Measurements from ENCODE around the gene ASTN2. TPM values are rescaled to one million over a fixed set of nuclear protein-coding genes. Genes with fewer than 3 reads are reported as not detected.

Gene ASTN2
- total RNA-seq, 1 donor from 2014 or later, result 2.8 TPM

- no peaks in the 10 kb centered on the region for H3K36me3 Mint-ChIP-seq (ENCODE audit: low read depth)
- H3K27ac Mint-ChIP-seq, result no peak overlapping the region
- no peak for DNase-seq
- no peaks in the 10 kb centered on the region for H3K4me1 Mint-ChIP-seq
- no peak overlapping the region for H3K4me3 Mint-ChIP-seq
- intact Hi-C loops (cut with micrococcal nuclease), result no loop called here
- peaks cover 8% of the 10 kb centered on the region for H3K9me3 Mint-ChIP-seq
- peaks cover 2% of the 10 kb centered on the region for H3K27me3 Mint-ChIP-seq
Observed at GRCh38 chr9:116674210-116674980, 740.5 kb downstream of the ASTN2 start.

GRCh38 chr9:116673375-116673774, 741.5 kb downstream of the ASTN2 start:
- H3K36me3 Mint-ChIP-seq (ENCODE audit: low read depth), result no peaks in the 10 kb centered on the region
- DNase-seq, result no peak
- no peak overlapping the region for H3K27ac Mint-ChIP-seq
- peaks cover 13% of the 10 kb centered on the region for H3K9me3 Mint-ChIP-seq
- intact Hi-C loops (cut with micrococcal nuclease), result no loop called here
- H3K4me3 Mint-ChIP-seq, result no peak overlapping the region
- no peaks in the 10 kb centered on the region for H3K4me1 Mint-ChIP-seq
- H3K27me3 Mint-ChIP-seq, result peaks cover 2% of the 10 kb centered on the region

GRCh38 chr9:116671605-116672004, 743.3 kb downstream of the ASTN2 start:
- intact Hi-C loops (cut with micrococcal nuclease), result no loop called here
- no peaks in the 10 kb centered on the region for H3K4me1 Mint-ChIP-seq
- H3K36me3 Mint-ChIP-seq (ENCODE audit: low read depth), result no peaks in the 10 kb centered on the region
- peaks cover 13% of the 10 kb centered on the region for H3K9me3 Mint-ChIP-seq
- no peak for DNase-seq
- H3K27me3 Mint-ChIP-seq, result no peaks in the 10 kb centered on the region
- no peak overlapping the region for H3K27ac Mint-ChIP-seq
- H3K4me3 Mint-ChIP-seq, result no peak overlapping the region

- Mint-ChIP-seq H3K27me3 (no peaks in the 10 kb centered on the region), H3K4me1 (no peaks in the 10 kb centered on the region), H3K9me3 (peaks cover 13% of the 10 kb centered on the region), H3K27ac (no peak overlapping the region), H3K36me3 (ENCODE audit: low read depth) (no peaks in the 10 kb centered on the region), H3K4me3 (no peak overlapping the region)
- intact Hi-C loops (cut with micrococcal nuclease), result loop anchor here (10.0 kb wide), 1 partner anchor 514 kb away; the partner anchor contains the start of gene PAPPA
- no peak for DNase-seq
Observed at GRCh38 chr9:116668970-116669695, 745.7 kb downstream of the ASTN2 start.

- peaks cover 2% of the 10 kb centered on the region for H3K9me3 Mint-ChIP-seq
- H3K27ac Mint-ChIP-seq, result no peak overlapping the region
- no peak overlapping the region for H3K4me3 Mint-ChIP-seq
- intact Hi-C loops (cut with micrococcal nuclease), result loop anchor here (5.0 to 10.0 kb wide), 3 partner anchors 76 to 1071 kb away; partner anchors contain the start of gene PAPPA
- no peaks in the 10 kb centered on the region for H3K27me3 Mint-ChIP-seq
- no peaks in the 10 kb centered on the region for H3K36me3 Mint-ChIP-seq (ENCODE audit: low read depth)
- DNase-seq, result no peak
- no peaks in the 10 kb centered on the region for H3K4me1 Mint-ChIP-seq
Observed at GRCh38 chr9:116663581-116663980, 751.3 kb downstream of the ASTN2 start.

GRCh38 chr9:116662646-116663310, 752.1 kb downstream of the ASTN2 start:
- no peak overlapping the region for H3K4me3 Mint-ChIP-seq
- H3K36me3 Mint-ChIP-seq (ENCODE audit: low read depth), result no peaks in the 10 kb centered on the region
- no peaks in the 10 kb centered on the region for H3K9me3 Mint-ChIP-seq
- no peaks in the 10 kb centered on the region for H3K4me1 Mint-ChIP-seq
- no peak overlapping the region for H3K27ac Mint-ChIP-seq
- no peak for DNase-seq
- no peaks in the 10 kb centered on the region for H3K27me3 Mint-ChIP-seq
- intact Hi-C loops (cut with micrococcal nuclease), result loop anchor here (5.0 to 10.0 kb wide), 3 partner anchors 75 to 1070 kb away; partner anchors contain the start of gene PAPPA

- intact Hi-C loops (cut with micrococcal nuclease), result loop anchor here (5.0 to 10.0 kb wide), 3 partner anchors 74 to 1069 kb away; partner anchors contain the start of gene PAPPA
- peak; percentile 68 for DNase-seq
- H3K36me3 Mint-ChIP-seq (ENCODE audit: low read depth), result no peaks in the 10 kb centered on the region
- no peaks in the 10 kb centered on the region for H3K9me3 Mint-ChIP-seq
- H3K27me3 Mint-ChIP-seq, result no peaks in the 10 kb centered on the region
- no peak overlapping the region for H3K27ac Mint-ChIP-seq
- H3K4me1 Mint-ChIP-seq, result no peaks in the 10 kb centered on the region
- no peak overlapping the region for H3K4me3 Mint-ChIP-seq
Observed at GRCh38 chr9:116661037-116661954, 753.6 kb downstream of the ASTN2 start.

GRCh38 chr9:116658265-116658664, 756.6 kb downstream of the ASTN2 start:
- no peak for DNase-seq
- intact Hi-C loops (cut with micrococcal nuclease), result no loop called here
- Mint-ChIP-seq H3K36me3 (ENCODE audit: low read depth) (no peaks in the 10 kb centered on the region), H3K4me3 (no peak overlapping the region), H3K4me1 (no peaks in the 10 kb centered on the region), H3K9me3 (no peaks in the 10 kb centered on the region), H3K27ac (no peak overlapping the region), H3K27me3 (no peaks in the 10 kb centered on the region)

GRCh38 chr9:116656977-116657376, 757.9 kb downstream of the ASTN2 start:
- intact Hi-C loops (cut with micrococcal nuclease), result no loop called here
- no peaks in the 10 kb centered on the region for H3K27me3 Mint-ChIP-seq
- no peaks in the 10 kb centered on the region for H3K9me3 Mint-ChIP-seq
- H3K4me1 Mint-ChIP-seq, result no peaks in the 10 kb centered on the region
- H3K36me3 Mint-ChIP-seq (ENCODE audit: low read depth), result no peaks in the 10 kb centered on the region
- DNase-seq, result no peak
- no peak overlapping the region for H3K4me3 Mint-ChIP-seq
- no peak overlapping the region for H3K27ac Mint-ChIP-seq

GRCh38 chr9:116656501-116656971, 758.3 kb downstream of the ASTN2 start:
- Mint-ChIP-seq H3K9me3 (no peaks in the 10 kb centered on the region), H3K4me1 (no peaks in the 10 kb centered on the region), H3K27ac (no peak overlapping the region), H3K4me3 (no peak overlapping the region), H3K36me3 (ENCODE audit: low read depth) (no peaks in the 10 kb centered on the region), H3K27me3 (no peaks in the 10 kb centered on the region)
- intact Hi-C loops (cut with micrococcal nuclease), result no loop called here
- no peak for DNase-seq

GRCh38 chr9:116654059-116654355, 760.9 kb downstream of the ASTN2 start:
- H3K27me3 Mint-ChIP-seq, result no peaks in the 10 kb centered on the region
- intact Hi-C loops (cut with micrococcal nuclease), result no loop called here
- H3K9me3 Mint-ChIP-seq, result no peaks in the 10 kb centered on the region
- DNase-seq, result no peak
- H3K27ac Mint-ChIP-seq, result no peak overlapping the region
- H3K36me3 Mint-ChIP-seq (ENCODE audit: low read depth), result no peaks in the 10 kb centered on the region
- no peaks in the 10 kb centered on the region for H3K4me1 Mint-ChIP-seq
- H3K4me3 Mint-ChIP-seq, result no peak overlapping the region

- Mint-ChIP-seq H3K9me3 (no peaks in the 10 kb centered on the region), H3K4me3 (no peak overlapping the region), H3K4me1 (no peaks in the 10 kb centered on the region), H3K36me3 (ENCODE audit: low read depth) (no peaks in the 10 kb centered on the region), H3K27ac (no peak overlapping the region), H3K27me3 (no peaks in the 10 kb centered on the region)
- intact Hi-C loops (cut with micrococcal nuclease), result no loop called here
- no peak for DNase-seq
Observed at GRCh38 chr9:116653348-116654058, 761.4 kb downstream of the ASTN2 start.

GRCh38 chr9:116647515-116647809, 767.4 kb downstream of the ASTN2 start:
- intact Hi-C loops (cut with micrococcal nuclease), result no loop called here
- H3K9me3 Mint-ChIP-seq, result no peaks in the 10 kb centered on the region

More at GRCh38 chr9:116647515-116647809, 767.4 kb downstream of the ASTN2 start:
- DNase-seq, result no peak
- no peaks in the 10 kb centered on the region for H3K36me3 Mint-ChIP-seq (ENCODE audit: low read depth)
- no peaks in the 10 kb centered on the region for H3K27me3 Mint-ChIP-seq
- H3K4me1 Mint-ChIP-seq, result no peaks in the 10 kb centered on the region
- no peak overlapping the region for H3K27ac Mint-ChIP-seq
- H3K4me3 Mint-ChIP-seq, result no peak overlapping the region
